CD4-positive, alpha-beta T cell treated with Interleukin-6 at 100 ng/mL for 8 hours (primary cell): Measurements from ENCODE around the gene INAFM2.

Source experiments
- DNase-seq: peaks from one replicate; pipeline ENCODE4 v3.0.0-alpha.2; 2020; ENCODE audit warnings: mixed read lengths, low spot score

Gene INAFM2

GRCh38 chr15:40344631-40345120, 21.2 kb downstream of the INAFM2 start:
- peak; percentile 67 for DNase-seq

DNA sequence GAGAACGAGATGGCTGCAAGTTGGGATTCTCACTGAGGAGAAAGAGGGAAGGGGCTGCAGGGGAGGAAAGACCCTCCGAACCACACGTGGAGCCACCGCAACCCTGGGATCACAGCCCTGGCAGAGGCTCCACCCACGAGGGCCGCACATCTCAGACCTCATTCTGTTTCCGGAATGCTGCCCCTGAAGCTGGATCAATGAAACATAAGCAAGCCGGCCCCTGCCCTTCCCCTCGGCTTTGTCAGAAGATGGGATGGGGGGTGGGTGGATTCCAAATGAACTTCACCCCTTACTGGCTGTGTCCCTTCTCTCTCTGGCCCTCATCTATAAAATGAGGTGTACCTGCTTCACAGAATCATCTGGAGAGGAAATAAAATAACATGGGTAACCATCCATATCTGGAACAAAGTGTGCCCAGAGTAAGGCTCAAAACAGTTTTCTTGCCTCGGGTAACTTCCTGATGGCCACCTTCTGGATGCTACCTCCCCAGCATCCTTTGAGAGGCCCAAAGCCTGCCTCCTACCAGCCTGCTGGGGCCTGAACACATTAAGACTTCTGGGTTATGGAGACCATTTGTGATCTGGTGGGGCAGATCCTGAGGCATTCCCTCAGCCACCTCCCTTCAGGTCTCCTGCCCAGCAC, 21.9 kb downstream of the INAFM2 start:
- no peak for DNase-seq

DNA sequence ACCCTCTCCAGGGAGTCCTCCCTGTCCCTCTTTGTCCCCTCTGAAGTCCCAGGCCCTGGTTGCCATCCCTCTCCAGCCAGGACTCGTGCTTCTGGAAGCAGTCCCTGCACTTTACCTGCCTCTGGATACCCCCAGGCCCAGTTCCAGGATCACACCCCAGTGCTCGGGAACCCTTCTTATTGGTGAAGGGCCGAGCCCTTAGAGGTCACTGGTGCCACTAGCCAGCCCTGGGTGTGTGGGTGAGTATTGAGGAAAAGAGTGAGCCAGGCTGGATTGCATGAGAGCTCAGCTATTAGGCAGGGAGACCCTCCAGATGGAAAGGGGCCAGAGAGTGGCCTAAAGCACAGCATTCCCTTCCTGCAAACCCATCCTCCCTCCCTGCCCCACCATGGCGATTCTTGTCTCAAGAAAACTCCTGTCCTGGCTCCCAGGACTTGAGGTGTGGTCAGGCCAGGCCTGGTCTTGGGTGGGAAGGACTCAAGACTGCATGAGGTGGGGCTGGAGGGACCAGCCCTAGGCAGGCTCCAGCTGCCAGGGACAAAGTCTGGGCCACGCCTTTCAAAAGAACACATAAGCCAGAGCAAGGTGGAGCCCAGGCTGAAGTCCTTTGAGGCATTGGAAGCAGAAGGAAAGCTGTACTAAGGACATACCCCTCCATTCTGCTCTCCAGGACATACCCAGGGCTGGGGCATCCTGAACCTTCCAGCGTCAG, 22.5 kb downstream of the INAFM2 start:
- no peak for DNase-seq

GRCh38 chr15:40346579-40347558, 23.4 kb downstream of the INAFM2 start:
- DNase-seq: no peak

- DNase-seq: no peak
These were observed 24.3 kb downstream of the INAFM2 start for GRCh38 chr15:40347559-40348473.

DNA sequence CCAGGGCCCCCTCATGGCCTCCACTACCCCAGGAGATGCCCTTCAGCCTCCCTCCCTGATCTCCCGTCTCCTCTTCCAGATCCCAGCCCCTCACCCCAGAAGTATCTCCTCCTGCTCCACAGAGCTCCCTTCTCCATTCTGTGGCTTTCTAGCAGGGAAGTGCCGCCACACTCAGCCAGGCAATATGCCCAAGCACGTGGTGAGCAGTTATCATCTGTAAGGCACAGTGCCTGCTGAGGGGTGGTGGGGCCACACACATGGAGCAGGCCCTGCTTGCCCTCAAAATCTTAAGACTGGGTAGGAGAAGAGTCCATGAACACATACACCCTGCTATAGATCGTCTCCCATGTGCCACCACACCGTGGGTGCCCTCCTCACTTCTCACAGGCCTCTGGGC, 25.0 kb downstream of the INAFM2 start:
- DNase-seq: no peak

DNA sequence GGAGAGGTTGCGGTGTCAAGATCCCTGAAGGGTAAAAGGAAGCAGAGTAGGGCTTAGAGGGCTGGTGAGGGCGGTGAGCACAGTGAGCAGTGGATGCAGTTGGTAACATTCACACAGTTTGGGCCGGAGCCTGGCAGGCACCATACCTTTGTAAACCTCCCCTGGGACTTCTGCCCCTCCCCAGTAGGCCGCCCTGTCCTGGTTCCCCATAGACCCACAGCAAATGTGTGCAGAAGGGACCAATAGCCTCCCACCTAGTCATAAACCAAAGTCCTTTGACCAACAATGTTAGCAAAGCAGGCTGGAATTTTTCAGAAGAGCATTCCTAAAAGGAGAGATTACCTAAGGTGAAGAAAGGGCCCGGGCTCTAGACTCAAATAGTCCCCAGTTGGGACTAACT, 25.7 kb downstream of the INAFM2 start:
- DNase-seq: no peak

DNA sequence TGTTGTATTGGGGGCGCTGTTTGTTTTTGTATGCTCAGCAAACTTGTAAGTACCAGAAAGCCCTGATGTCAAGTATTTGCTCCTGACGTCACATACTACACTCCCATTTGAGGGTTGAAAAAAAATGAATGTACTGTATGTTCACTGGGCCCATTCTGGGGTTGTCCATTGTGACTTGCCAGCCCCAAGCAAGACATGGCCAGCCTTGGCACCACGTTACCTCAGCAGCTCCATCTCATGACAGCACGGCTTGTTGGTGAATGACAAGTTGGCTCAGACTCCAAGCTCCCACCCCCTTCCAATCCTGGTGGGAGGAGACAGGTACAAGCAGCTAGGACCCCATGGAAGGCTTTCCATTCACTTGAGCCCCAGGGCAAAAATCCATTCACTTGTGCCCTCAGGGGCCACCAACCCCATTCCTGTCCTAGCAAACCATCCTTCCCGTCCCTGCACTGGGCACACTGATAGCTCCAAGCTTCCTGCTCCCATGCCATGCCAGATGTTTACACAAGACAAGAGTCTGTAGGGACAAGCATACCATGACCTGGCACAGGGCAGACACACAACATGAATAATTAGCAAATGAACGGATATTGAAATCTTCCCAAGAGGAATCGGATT, 28.9 kb downstream of the INAFM2 start:
- no peak for DNase-seq

GRCh38 chr15:40353697-40354096, 30.2 kb downstream of the INAFM2 start:
- DNase-seq: no peak

DNA sequence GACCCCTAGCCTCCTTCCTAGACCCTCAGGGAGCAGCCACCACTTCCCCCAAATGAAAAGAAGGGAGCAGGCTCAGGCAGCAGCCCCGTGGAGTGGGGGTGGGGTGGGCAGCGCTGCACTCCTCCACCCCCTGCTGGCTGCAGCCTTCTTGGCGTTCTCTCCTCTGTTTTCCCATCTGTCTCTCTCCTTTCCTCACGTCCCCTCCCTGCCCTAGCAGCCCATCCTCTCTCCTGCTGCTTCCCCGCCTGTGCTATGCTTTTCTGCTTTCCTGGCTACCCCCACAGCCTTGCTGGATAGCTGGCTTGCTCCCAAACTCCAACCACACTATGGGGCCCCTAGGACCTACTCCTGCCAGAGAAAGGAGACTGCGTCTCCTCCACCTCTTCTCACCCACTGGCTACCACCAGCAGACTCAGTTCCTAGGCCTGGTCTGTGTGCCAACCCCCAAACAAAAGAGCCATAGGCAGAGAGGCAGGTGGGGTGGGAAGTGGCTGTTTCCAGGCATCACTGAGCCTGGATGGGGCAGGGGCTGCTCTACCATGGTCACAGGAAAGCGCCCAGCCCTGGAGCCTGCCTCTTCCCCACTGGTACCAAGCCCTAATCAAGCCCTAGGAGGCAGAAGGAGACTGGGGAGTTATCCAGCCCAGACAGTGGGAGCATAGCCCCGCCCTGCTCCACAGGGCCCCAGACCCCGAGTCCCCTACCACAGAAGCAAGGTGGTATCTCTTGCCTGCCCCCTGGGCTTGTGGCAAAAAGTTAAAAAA, 31.1 kb downstream of the INAFM2 start:
- no peak for DNase-seq

- DNase-seq: no peak
These were observed 32.6 kb downstream of the INAFM2 start for GRCh38 chr15:40355976-40356585.

DNA sequence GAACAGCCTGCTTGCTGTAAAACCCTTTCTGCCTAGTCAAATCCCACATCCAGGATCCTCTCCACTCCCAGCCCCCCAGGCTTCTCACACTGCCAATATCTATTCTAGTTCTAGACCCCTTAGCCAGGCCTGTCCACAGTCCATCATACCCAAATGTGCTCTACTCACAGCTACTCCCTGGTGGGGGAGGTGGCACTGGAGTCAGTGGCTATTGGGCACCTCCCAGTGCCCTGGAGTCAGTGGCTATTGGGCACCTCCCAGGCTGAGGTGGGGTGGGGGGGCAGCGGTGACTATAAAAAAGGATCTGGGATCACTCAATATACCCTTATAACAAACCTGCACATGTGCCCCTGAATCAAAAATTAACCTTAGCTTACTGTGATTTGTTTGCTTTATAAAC, 33.8 kb downstream of the INAFM2 start:
- no peak for DNase-seq

- peak; percentile 88 for DNase-seq
These were observed 34.4 kb downstream of the INAFM2 start, which contains the start of gene DISP2 for GRCh38 chr15:40357723-40358470. Gene DISP2, plus strand, starts transcription at chr15:40358219. Its CDS starts 103 bp downstream, at chr15:40358322.

DNA sequence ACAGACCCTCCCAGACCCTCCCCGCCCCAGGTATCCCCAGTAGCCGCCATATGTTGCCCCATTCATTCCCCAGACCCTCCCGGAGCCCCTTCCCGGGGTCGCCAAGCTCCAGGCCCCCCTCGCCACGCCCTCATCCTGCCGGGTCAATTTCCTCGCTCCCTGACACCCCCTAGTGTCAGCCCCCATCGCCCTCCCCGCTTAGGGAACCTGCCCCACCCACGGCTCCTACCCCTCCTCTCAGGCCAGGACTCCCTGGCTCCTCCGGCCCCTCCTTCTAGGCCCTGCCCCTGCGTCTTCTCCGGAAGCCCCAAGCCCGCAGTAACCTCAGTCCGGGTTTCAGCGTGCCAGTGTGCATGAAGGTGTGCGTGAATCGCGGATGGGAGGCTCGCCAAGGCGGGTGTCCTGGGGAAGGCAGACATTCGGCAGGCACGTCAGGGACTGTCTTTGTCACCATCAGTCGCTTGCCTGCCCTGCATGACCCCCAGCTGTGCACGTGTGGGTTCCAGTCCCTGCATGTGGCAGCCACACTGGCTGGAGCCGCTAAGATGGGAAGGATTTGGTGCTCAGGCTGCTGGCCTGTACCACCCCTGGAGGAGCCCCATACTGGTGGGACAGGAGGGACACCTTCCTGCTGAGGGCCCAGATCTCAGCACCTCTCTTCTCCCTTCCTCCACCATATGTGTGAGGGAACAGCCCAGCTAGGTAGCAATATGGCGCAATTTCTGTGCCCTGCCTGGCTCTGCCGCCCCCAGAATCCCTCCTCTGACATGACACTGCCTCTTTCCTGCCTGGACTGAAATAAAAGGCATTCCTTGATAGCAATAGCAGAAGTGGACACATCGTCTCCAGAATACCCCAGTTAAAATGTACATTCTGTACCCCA, 35.2 kb downstream of the INAFM2 start:
- peak; percentile 16 for DNase-seq

DNA sequence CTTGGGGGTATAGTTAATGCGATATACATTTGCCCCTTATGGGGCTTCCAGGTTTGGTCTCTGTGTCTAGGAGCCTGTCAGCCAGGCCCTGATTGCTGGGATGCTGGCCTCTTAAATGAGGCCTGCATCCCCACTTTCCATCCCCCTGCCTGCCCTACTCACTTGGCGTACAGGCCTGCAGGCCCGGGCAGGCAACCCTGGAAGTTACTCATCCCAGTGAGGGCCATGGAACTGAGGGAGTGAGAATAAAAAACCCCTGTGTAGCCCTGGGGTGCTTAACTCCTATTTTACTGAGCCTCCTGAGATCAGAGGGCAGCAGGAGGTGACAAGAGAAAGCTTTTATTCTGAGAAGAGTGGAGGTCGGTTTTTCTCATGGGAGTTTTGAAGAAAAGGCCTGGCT, 36.5 kb downstream of the INAFM2 start:
- no peak for DNase-seq

DNA sequence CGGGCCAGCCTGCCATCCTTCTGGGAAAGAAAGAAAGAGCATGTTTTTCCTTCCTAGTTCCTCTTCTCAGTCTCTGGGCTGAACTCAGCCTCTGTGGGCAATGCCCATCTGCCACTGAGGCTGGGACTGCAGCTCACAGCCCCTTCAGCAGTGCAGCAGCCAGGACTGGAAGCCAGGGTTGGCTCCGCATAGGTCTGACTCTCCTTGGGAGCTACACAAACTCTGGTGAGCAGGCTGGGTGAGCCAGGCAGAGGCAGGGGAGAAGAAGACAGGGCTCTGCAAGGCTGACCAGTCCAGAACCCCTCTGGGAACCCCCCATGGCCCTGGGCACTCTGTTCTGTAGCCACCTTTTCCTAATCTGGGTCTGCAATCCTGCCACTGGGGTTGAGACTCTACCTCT, 38.1 kb downstream of the INAFM2 start:
- DNase-seq: no peak

- DNase-seq: no peak
These were observed 40.1 kb downstream of the INAFM2 start for GRCh38 chr15:40363611-40364010.

DNA sequence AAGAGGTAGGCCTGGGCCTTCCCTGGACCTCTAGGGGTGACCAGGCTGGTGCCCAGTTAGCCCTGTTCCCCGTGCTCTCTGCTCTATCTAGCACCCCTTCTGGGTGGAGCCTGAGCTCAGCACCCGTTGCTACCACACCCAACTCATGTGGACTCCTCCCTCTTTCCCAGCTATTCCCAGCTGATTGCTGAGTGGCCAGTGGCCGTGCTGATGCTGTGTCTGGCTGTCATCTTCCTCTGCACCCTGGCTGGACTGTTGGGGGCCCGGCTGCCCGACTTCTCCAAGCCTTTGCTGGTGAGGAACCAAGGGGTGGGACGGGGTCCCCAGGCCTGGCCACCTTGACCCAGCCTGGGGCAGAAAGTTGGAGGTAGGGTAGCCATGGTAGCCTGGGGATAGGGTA, 40.8 kb downstream of the INAFM2 start:
- no peak for DNase-seq
